ENCODE data around the gene SASH1. TPM values are rescaled to one million over a fixed set of nuclear protein-coding genes. Genes with fewer than 3 reads are reported as not detected.

The SASH1 gene
- total RNA-seq, 5 donors from 2014 or later (not counting 1 experiment from before 2014, with no cell fraction given): 0.26 to 5.5 (median 0.95) TPM

- no peak overlapping the region for H3K4me3 Mint-ChIP-seq
- CTCF ChIA-PET: no interaction called here
These were observed 248.2 kb downstream of the SASH1 start for GRCh38 chr6:148590883-148591282.

GRCh38 chr6:148591656-148592055, 249.0 kb downstream of the SASH1 start:
- POLR2A ChIA-PET: no interaction called here
- no peaks in the 10 kb centered on the region for H3K9me3 ChIP-seq
- H3K27me3 Mint-ChIP-seq: peaks cover 26 to 28% of the 10 kb centered on the region in 2 donors
- H3K4me1 ChIP-seq (ENCODE audit: control insufficient read depth in 1 of 2, extremely low read depth in 1 of 2, insufficient read depth in 2 of 2, low read length in 2 of 2): no peaks in the 10 kb centered on the region
- no peak for DNase-seq
- no peak overlapping the region for H3K4me3 Mint-ChIP-seq
- H3K27me3 ChIP-seq (replicated peaks in 1 of 2; ENCODE audit: control insufficient read depth in 2 of 2, extremely low read depth in 1 of 2, insufficient read depth in 2 of 2, low read length in 1 of 2): peaks cover 0 to 15% of the 10 kb centered on the region in 2 experiments
- CTCF ChIA-PET: no interaction called here
- peaks cover 0 to 2% (median 2%) of the 10 kb centered on the region in 3 donors for H3K4me1 Mint-ChIP-seq
- no peaks in the 10 kb centered on the region for H3K36me3 Mint-ChIP-seq
- H3K27ac Mint-ChIP-seq: no peak overlapping the region
- H3K9me3 Mint-ChIP-seq: peaks cover 0 to 6% (median 1%) of the 10 kb centered on the region in 3 donors
- no peaks in the 10 kb centered on the region for H3K36me3 ChIP-seq (ENCODE audit: control insufficient read depth in 2 of 2, extremely low read depth in 1 of 2, insufficient read depth in 1 of 2, low read length in 1 of 2)
- no peak overlapping the region for H3K27ac ChIP-seq (ENCODE audit: low read length)
- H3K4me3 ChIP-seq (ENCODE audit: control insufficient read depth in 1 of 2, extremely low read depth in 1 of 2, low read length in 1 of 2): no peak overlapping the region
- ATAC-seq (replicated peaks in 1 of 4): no peak

More at GRCh38 chr6:148590883-148591282, 248.2 kb downstream of the SASH1 start:
- H3K36me3 Mint-ChIP-seq: no peaks in the 10 kb centered on the region
- peaks cover 0 to 2% (median 2%) of the 10 kb centered on the region in 3 donors for H3K4me1 Mint-ChIP-seq
- Histone ChIP-seq H3K36me3 (ENCODE audit: control insufficient read depth in 2 of 2, extremely low read depth in 1 of 2, insufficient read depth in 1 of 2, low read length in 1 of 2) (no peaks in the 10 kb centered on the region), H3K9me3 (no peaks in the 10 kb centered on the region), H3K27me3 (replicated peaks in 1 of 2; ENCODE audit: control insufficient read depth in 2 of 2, extremely low read depth in 1 of 2, insufficient read depth in 2 of 2, low read length in 1 of 2) (peaks cover 0 to 13% of the 10 kb centered on the region in 2 experiments), H3K4me1 (ENCODE audit: control insufficient read depth in 1 of 2, extremely low read depth in 1 of 2, insufficient read depth in 2 of 2, low read length in 2 of 2) (no peaks in the 10 kb centered on the region), H3K27ac (ENCODE audit: low read length) (no peak overlapping the region), H3K4me3 (ENCODE audit: control insufficient read depth in 1 of 2, extremely low read depth in 1 of 2, low read length in 1 of 2) (no peak overlapping the region)
- POLR2A ChIA-PET: no interaction called here
- 40% methylated on average over 1 of the region's 6 CpGs for WGBS (ENCODE audit: insufficient coverage)
- no peak overlapping the region for H3K27ac Mint-ChIP-seq
- DNase-seq (no peak), ATAC-seq (replicated peaks in 1 of 4) (no peak)
- peaks cover 32 to 35% of the 10 kb centered on the region in 2 donors for H3K27me3 Mint-ChIP-seq
- peaks cover 3 to 9% (median 8%) of the 10 kb centered on the region in 3 donors for H3K9me3 Mint-ChIP-seq

DNA sequence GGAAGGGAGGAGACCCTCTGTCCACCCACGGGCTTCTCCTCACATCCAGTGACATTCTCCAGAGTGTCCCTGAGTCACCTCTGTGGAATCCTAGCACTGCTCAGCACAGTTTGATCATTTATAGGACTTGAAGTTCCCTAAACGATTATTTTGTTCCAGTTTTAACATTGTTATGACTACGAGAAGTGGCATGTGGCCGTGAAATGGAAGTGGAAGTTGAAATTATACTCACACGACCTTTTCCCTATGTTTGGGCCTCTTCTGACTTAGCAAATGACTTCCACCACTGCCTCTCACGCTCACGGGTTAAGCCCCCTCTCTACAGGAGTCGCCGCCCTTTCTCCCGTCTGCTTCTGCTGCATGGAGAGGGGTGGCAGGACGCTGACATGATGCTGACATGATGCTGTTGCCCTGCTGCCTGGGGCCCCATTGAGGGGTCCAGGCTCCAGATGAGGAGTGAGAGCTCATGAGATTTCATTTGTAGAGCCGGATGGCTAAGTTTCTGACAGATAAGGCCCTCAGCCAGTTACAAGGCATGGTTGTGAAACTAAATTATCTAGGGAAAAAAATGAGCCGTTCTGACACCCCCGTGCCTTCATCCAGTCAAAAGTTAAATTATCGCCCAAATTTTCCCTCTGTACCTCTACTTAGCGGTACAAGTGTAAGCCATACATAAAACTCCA, 250.6 kb downstream of the SASH1 start:
- Mint-ChIP-seq H3K27me3 (peaks cover 16 to 23% of the 10 kb centered on the region in 2 donors), H3K36me3 (no peaks in the 10 kb centered on the region), H3K27ac (no peak overlapping the region), H3K9me3 (peaks cover 0 to under 1% (median 0%) of the 10 kb centered on the region in 3 donors), H3K4me3 (no peak overlapping the region), H3K4me1 (peaks cover 0 to 2% (median 2%) of the 10 kb centered on the region in 3 donors)
- Histone ChIP-seq H3K9me3 (no peaks in the 10 kb centered on the region), H3K27ac (ENCODE audit: low read length) (no peak overlapping the region), H3K4me1 (ENCODE audit: control insufficient read depth in 1 of 2, extremely low read depth in 1 of 2, insufficient read depth in 2 of 2, low read length in 2 of 2) (no peaks in the 10 kb centered on the region), H3K36me3 (ENCODE audit: control insufficient read depth in 2 of 2, extremely low read depth in 1 of 2, insufficient read depth in 1 of 2, low read length in 1 of 2) (no peaks in the 10 kb centered on the region), H3K4me3 (ENCODE audit: control insufficient read depth in 1 of 2, extremely low read depth in 1 of 2, low read length in 1 of 2) (no peak overlapping the region), H3K27me3 (replicated peaks in 1 of 2; ENCODE audit: control insufficient read depth in 2 of 2, extremely low read depth in 1 of 2, insufficient read depth in 2 of 2, low read length in 1 of 2) (peaks cover 0 to 9% of the 10 kb centered on the region in 2 experiments)
- ATAC-seq (replicated peaks in 1 of 4) (no peak), DNase-seq (no peak)
- 99% methylated on average over 7 of the region's 16 CpGs for WGBS (ENCODE audit: insufficient coverage)
- POLR2A ChIA-PET: no interaction called here
- CTCF ChIA-PET: no interaction called here

- Mint-ChIP-seq H3K9me3 (no peaks in the 10 kb centered on the region), H3K27me3 (peaks cover 15 to 24% of the 10 kb centered on the region in 2 donors), H3K4me3 (no peak overlapping the region), H3K36me3 (no peaks in the 10 kb centered on the region), H3K4me1 (peaks cover 0 to 2% (median 2%) of the 10 kb centered on the region in 3 donors), H3K27ac (no peak overlapping the region)
- H3K4me3 ChIP-seq (ENCODE audit: control insufficient read depth in 1 of 2, extremely low read depth in 1 of 2, low read length in 1 of 2): no peak overlapping the region
- WGBS (ENCODE audit: insufficient coverage): 66% methylated on average over 3 of the region's 6 CpGs
- no peaks in the 10 kb centered on the region for H3K9me3 ChIP-seq
- H3K27me3 ChIP-seq (replicated peaks in 1 of 2; ENCODE audit: control insufficient read depth in 2 of 2, extremely low read depth in 1 of 2, insufficient read depth in 2 of 2, low read length in 1 of 2): peaks cover 0 to 9% of the 10 kb centered on the region in 2 experiments
- H3K36me3 ChIP-seq (ENCODE audit: control insufficient read depth in 2 of 2, extremely low read depth in 1 of 2, insufficient read depth in 1 of 2, low read length in 1 of 2): no peaks in the 10 kb centered on the region
- POLR2A ChIA-PET: no interaction called here
- H3K27ac ChIP-seq (ENCODE audit: low read length): no peak overlapping the region
- CTCF ChIA-PET: no interaction called here
- DNase-seq (no peak), ATAC-seq (replicated peaks in 1 of 4) (no peak)
- H3K4me1 ChIP-seq (ENCODE audit: control insufficient read depth in 1 of 2, extremely low read depth in 1 of 2, insufficient read depth in 2 of 2, low read length in 2 of 2): no peaks in the 10 kb centered on the region
These were observed 251.2 kb downstream of the SASH1 start for GRCh38 chr6:148593813-148594170.

GRCh38 chr6:148595550-148595949, 252.9 kb downstream of the SASH1 start:
- no peak overlapping the region for H3K4me3 Mint-ChIP-seq

GRCh38 chr6:148596891-148597455, 254.3 kb downstream of the SASH1 start:
- H3K27me3 ChIP-seq (replicated peaks in 1 of 2; ENCODE audit: control insufficient read depth in 2 of 2, extremely low read depth in 1 of 2, insufficient read depth in 2 of 2, low read length in 1 of 2): peaks cover 0 to 9% of the 10 kb centered on the region in 2 experiments
- H3K36me3 ChIP-seq (ENCODE audit: control insufficient read depth in 2 of 2, extremely low read depth in 1 of 2, insufficient read depth in 1 of 2, low read length in 1 of 2): no peaks in the 10 kb centered on the region
- H3K4me1 Mint-ChIP-seq: no peaks in the 10 kb centered on the region
- no peak overlapping the region for H3K4me3 ChIP-seq (ENCODE audit: control insufficient read depth in 1 of 2, extremely low read depth in 1 of 2, low read length in 1 of 2)
- no peaks in the 10 kb centered on the region for H3K4me1 ChIP-seq (ENCODE audit: control insufficient read depth in 1 of 2, extremely low read depth in 1 of 2, insufficient read depth in 2 of 2, low read length in 2 of 2)
- no peak overlapping the region for H3K27ac ChIP-seq (ENCODE audit: low read length)
- ChIA-PET POLR2A (no interaction called here), CTCF (no interaction called here)
- DNase-seq (no peak), ATAC-seq (replicated peaks in 1 of 4) (no peak)
- peaks cover 19 to 24% of the 10 kb centered on the region in 2 donors for H3K27me3 Mint-ChIP-seq
- peaks cover 2 to 9% (median 6%) of the 10 kb centered on the region in 3 donors for H3K9me3 Mint-ChIP-seq
- no CpG with 5 or more reads among the region's 3 CpGs for WGBS (ENCODE audit: insufficient coverage)
- H3K9me3 ChIP-seq: no peaks in the 10 kb centered on the region
- no peak overlapping the region for H3K4me3 Mint-ChIP-seq
- H3K36me3 Mint-ChIP-seq: no peaks in the 10 kb centered on the region
- no peak overlapping the region for H3K27ac Mint-ChIP-seq

More at GRCh38 chr6:148595550-148595949, 252.9 kb downstream of the SASH1 start:
- Mint-ChIP-seq H3K36me3 (no peaks in the 10 kb centered on the region), H3K4me1 (no peaks in the 10 kb centered on the region), H3K27ac (no peak overlapping the region), H3K27me3 (peaks cover 19 to 24% of the 10 kb centered on the region in 2 donors), H3K9me3 (no peaks in the 10 kb centered on the region)
- CTCF ChIA-PET: no interaction called here
- Histone ChIP-seq H3K4me3 (ENCODE audit: control insufficient read depth in 1 of 2, extremely low read depth in 1 of 2, low read length in 1 of 2) (no peak overlapping the region), H3K27ac (ENCODE audit: low read length) (no peak overlapping the region), H3K9me3 (no peaks in the 10 kb centered on the region), H3K4me1 (ENCODE audit: control insufficient read depth in 1 of 2, extremely low read depth in 1 of 2, insufficient read depth in 2 of 2, low read length in 2 of 2) (no peaks in the 10 kb centered on the region), H3K27me3 (replicated peaks in 1 of 2; ENCODE audit: control insufficient read depth in 2 of 2, extremely low read depth in 1 of 2, insufficient read depth in 2 of 2, low read length in 1 of 2) (peaks cover 0 to 9% of the 10 kb centered on the region in 2 experiments), H3K36me3 (ENCODE audit: control insufficient read depth in 2 of 2, extremely low read depth in 1 of 2, insufficient read depth in 1 of 2, low read length in 1 of 2) (no peaks in the 10 kb centered on the region)
- DNase-seq (no peak), ATAC-seq (replicated peaks in 1 of 4) (no peak)
- POLR2A ChIA-PET: no interaction called here
- no CpG with 5 or more reads among the region's 6 CpGs for WGBS (ENCODE audit: insufficient coverage)

Data from T-cell (primary cell).